DMS79 (cell line): ENCODE results near the gene VIPR2.
"Not testable (repeated sequence)": the region's sequence is repeated elsewhere in the genome, so short reads cannot be mapped to it uniquely, and the experiment has no call there.

Source experiments
- DNase-seq: peaks from one replicate; lab custom pipeline; 2025; lab: John Stamatoyannopoulos, UW

The VIPR2 gene

DNA sequence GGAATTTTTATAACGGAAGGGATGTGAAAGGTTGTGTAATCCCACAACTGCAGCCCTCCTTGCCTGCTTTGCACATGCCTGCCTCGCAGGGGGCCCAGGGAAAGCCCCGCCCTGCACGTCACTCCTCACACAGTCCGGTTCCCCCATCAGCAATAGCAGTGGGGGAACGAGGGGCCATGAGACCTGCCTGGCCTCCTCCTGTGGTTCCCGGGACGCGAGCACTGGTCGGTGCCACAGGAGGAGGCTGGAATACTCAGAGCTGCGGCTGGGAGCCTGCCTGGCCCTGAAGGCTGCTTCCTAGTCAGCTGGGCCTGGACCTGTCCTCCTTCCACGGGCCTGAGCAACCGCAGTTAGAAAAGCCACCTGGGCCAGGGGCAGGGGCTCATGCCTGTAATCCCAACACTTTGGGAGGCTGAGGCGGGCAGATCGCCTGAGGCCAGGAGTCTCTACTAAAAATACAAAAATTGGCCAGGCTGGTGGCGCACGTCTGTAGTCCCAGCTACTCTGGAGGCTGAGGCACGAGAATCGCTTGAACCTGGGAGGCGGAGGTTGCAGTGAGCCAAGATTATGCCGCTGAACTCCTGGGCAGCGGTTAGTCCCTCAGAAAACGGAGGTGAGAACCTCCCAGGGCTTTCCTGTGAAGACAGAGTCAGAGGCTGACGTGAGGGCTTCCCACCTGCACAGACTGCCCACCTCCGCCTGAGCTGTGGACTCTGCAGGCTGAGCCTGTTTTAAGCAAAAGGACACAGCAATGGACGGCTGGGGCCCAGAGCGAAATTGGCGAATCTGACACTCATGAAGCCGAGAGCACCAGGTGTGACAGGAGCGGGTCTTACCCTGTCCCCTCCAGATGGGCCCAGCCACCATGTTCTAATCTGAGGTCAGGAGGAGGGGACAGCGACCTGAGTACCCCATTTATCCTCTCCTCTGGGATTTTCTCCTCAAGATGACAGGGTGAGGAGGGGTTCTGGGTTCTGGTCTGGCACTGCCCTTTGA, 52.9 kb downstream of the VIPR2 start:
- DNase-seq: no peak

DNA sequence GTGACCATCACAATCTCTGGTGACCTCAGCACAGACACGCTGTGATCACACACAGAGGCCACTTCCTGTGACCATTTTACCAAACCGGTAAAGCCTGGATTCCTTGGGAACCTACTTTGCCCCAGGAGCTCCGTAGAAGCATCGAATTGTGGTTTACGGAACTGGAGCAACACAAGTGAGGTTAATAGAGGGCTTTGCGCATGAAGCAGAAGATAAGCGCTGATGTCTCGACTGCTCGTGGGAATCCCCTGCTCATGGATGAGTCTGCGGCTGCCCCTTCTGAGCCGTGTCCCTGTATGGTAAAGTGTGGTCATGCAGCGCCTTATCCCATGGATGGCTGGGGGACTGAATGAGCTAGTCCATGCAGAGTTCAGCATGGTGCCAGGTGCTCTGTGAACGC, 53.6 kb downstream of the VIPR2 start:
- DNase-seq: no peak

DNA sequence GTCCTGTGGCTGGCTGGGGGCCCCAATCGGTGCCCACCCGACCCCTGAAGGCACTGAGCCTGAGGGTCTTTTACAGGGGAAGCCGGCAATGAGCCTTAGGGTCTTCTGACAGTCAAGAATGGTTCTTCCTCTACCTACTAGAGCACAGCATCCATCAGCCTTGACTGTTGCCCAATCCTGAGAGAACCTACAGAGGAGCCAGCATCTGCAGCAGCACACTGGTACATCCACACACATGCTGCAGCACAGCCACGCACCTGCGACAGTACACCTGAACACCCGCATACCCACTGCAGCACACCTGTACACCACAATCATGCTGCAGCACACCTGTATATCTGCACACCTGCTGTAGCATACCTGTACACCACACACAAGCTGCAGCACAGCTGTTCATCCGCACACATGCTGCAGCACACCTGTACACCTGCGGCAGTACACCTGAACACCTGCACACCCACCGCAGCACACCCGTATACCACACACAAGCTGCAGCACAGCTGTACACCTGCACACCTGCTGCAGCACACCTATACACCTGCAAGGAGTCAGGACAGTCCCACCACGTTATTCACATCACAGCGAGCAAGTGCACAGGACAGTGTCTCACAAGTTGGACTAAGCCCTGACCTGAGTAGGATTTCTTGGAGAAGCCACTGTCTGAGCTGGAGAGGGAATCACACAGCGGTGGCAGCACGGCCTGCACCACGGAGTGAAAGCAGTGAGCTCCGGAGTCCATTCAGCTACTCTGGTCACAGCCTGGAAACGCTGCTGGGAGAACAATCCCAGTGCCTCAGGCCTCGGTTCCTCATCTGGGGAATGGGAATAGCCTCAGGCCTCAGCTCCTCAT, 56.4 kb downstream of the VIPR2 start:
- DNase-seq: no peak

DNA sequence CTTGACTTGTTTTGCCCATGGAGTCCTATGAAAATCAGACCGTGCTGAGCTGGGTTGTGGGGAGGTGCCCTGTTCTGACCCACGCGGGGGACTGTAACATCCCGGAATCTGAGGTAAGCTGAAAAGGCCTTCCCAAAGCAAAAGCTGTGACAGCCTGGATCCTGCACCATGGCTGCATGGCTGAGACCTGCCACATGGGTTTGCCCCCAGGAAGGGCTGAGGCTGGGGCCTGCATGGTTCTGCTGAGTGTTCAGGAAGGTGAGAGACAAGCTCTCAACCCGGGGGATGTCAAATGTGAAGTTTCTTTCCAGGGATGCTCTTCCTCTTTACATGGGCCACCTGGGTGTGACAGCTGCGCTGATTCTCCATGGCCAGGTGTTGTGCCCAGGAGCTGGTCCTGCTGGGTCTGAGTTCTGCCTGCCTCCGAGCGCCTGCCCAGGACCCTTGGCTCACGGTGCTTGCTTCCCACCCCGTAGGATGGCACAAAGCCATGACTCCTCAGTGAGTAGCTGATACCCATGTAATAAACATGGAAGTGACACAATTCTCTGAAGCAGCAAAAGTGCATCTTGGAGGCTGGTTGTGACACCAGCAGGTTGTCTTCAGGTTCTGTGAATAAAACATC, 58.3 kb downstream of the VIPR2 start:
- DNase-seq: no peak

DNA sequence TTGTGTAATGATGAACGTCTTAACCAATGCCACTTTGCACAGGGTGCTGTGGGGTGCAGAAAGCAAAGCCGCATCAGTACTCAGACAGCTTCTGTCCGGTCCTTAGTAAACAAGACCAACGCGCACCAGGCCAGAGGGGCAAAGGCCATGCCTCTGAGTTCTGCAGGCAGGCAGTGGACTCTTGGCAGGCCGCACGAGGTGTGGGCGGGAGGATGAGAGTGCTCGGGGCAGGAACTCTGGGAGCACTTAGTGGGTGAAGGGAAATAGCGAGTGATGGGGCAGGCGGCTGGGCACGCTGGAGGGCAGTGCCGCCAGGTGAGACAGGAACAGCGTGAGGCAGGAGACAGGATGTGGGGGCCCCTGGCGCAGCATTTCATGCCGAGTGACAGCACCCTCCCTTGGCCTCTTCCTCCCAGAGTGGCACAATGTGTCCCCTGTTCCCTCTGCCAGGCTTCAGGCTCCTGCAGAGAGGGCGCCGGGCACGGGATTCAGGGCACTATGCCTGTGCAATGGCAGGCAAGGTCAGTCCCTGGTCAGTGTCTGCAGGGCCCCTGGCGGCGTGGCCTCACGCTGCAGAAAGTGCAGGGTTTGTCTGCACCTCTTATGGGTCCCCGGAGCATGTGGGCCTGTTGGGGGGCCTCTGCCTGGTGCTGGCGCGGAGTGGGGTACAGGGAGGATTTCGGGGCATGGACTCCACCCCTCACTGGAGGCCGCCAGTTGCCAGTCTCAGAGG, 60.4 kb downstream of the VIPR2 start:
- DNase-seq: no peak

DNA sequence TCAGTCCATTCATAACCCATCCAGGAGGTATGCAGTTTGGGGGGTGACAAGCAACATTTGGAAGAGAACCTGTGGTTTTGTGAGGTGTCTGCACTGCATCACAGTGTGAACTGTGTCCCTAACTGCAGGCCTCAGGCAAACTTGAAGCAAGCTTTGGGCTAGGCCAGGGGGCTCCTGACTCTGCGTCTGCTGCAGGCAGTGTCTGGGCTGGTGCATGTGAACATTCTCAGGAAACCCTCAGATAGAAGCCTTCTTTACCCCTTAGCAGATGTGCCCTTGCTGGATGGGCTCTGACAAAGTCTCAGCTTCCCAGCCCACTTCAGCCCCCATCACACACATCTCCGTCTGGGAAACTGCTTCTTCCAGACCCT, 61.0 kb downstream of the VIPR2 start:
- no peak for DNase-seq

DNA sequence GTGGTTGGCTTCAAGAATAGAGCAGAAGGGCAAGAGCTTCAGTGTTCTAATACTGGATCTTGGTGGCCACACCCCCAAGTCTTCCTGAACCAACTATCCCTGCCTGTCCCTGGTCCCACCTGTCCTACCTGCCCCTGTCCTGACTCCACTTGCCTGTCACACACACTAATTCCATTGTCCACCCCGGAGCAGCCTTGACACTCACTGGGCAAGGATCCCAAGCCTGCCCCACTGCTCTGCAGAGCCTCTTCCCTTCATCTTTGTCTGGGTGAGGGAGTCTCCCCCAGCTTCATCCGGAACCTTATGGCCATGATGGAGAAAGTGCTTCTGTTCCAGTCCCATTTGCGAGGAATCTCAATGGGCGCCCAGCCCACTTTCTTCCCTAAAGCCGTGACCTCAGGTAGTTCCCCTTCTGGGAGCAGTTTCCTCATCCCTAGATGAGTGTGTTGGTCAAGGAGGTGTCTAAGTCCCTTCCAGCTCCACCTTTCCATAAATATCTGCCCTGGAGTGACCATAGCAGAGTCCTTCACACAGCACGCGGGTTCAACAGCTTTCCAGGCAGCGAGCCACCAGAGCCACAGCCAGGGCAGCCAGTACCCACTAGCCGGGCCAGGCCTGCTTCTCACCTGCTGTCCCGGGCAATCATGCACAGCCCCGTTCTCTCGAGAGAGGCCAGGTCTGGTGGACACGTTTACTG, 61.5 kb downstream of the VIPR2 start:
- no peak for DNase-seq

DNA sequence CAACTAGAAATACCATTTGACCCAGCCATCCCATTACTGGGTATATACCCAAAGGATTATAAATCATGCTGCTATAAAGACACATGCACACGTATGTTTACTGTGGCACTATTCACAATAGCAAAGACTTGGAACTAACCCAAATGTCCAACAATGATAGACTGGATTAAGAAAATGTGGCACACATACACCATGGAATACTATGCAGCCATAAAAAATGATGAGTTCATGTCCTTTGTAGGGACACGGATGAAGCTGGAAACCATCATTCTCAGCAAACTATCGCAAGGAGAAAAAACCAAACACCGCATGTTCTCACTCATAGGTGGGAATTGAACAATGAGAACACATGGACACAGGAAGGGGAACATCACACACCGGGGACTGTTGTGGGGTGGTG, 62.6 kb downstream of the VIPR2 start:
- not testable (repeated sequence) for DNase-seq

DNA sequence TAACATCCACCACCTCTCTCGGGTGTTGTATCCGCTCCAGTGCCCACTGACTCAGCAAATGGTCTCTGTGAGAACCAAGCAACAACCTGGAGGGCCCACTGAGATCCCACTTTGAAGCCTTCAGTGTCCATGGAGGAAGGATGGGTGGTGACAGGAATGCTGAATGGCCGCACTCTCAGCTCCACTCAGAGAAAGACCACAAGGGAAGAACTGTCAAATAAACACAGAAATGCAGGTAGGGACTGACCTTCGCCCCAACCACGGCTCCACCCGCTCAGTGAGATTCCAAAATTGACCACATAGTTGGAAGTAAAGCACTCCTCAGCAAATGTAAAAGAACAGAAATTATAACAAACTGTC, 65.8 kb downstream of the VIPR2 start:
- no peak for DNase-seq

DNA sequence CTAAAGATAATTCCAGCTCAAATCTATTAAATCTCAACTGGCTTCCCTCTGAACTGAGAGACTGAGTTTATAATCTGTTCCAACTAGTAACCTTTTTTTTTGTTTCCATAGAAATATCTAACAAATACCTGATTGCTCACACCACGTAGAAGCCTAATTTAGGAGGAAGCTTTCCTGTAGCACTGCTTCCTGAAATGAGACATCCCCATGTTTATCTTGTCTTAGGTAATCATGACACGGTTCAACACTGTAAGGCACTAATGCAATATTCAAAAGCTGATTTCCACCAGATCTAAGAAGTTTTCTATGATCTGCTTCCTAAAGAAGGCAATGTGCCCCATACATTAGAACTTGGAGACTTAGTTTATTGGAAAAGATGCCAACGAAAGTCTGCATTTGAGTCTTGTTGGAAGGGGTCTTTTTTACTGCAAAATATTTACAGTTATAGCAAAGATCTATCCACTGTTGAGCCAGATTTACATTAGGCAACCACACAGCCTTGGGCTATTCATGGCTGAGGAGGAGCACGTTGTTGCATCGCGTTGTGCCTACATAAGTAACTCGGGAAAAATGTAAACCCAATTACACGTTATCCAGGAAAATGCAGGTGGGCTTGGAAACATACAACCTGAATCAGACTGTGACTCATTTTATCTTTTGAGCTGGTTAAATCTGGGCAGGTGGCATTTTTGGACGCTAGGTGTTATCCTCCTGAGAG, 66.3 kb downstream of the VIPR2 start:
- DNase-seq: no peak

DNA sequence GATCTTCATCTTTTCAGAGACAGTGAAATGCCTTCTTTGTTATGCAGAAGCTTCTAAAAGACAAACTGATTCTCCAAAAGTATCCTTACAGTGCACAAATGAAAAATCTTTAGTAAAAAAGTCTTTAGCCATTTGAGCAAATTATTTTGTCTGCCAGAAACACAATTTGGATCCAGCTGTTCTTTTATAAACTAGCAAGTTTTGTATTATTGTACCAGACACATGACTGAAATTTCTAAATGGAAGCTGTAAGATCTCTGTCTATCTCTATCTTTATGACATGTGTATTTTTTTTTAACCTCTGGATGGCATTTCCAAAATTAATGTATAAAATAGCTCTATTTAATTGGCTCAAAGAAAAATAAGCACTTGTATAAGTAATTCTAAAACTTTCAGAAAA, 68.3 kb downstream of the VIPR2 start:
- no peak for DNase-seq

DNA sequence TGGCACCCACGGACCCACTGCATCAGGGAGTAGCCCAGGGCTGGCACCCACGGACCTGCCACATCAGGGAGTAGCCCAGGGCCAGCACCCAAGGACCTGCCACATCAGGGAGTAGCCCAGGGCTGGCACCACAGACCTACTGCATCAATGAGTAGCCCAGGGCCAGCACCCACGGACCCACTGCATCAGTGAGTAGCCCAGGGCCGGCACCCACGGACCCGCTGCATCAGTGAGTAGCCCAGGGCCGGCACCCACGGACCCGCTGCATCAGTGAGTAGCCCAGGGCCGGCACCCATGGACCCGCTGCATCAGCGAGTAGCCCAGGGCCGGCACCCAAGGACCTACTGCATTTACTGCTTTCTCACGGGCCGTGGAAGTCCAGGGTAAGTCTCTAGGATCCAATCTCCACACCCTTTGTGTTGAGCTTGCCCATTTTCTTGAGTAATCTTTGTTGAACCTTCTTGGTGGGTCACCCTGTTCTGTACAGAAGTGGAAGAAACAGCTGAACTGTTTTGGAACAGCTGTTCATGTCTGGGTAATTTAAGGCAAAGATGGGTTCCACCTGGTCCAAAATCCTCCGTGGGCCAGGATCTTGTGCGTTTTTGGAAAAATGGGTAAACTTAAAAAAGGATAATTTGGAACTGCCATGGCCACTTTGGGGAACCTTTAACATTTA, 69.0 kb downstream of the VIPR2 start:
- no peak for DNase-seq

DNA sequence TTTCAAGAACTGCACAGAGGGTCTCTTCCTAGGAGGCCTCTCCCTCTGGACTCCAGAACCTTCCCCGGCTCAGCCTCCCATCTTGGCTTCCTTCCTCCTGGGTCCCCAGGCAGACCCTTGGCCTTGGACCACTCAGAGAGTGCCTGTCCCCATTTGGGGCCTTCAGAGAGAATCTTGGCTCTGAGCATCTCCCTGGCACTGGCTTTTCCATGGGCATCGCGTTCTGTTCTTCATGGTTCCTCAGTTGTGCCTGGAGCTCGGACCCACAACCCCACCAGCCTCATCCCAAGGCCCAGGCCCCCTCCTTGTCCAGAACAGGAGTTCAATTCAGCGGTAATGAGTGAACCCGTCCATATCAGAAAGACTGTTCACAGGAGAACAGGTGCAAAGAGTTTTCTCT, 73.4 kb downstream of the VIPR2 start:
- DNase-seq: no peak

DNA sequence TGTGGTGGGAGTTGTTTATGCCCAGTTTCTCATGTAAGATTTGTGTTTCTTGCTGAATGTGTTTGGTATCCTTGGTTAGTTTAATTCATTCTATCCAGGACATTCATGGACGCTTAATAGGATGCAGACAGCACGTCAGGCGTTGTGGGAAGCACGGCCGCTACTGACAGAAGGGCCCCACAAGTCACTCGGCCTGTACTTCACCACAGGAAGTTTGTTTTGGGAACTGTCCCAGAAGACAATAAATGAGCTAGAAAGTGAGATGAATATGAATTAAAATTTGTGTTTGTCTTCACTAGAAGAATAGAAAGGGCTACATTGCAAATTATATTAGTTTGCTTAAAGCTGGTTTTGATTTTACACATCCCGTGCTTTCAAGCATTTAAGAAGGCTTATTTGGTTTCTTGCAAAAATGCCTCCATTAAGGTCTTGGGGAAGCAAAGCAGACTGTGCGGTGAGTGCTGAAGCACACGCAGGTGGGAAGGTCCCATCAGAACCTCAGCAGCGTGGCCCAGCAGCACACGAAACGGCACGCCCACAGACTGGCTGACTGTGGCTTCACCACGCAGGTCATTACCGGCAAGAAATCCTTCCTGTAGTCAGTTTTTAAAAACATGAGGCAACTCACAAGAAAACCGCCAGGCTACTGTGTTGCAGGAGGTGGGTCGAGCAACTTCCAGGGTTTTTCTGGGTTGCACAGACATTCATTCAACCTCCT, 74.1 kb downstream of the VIPR2 start:
- peak; percentile 11 for DNase-seq

DNA sequence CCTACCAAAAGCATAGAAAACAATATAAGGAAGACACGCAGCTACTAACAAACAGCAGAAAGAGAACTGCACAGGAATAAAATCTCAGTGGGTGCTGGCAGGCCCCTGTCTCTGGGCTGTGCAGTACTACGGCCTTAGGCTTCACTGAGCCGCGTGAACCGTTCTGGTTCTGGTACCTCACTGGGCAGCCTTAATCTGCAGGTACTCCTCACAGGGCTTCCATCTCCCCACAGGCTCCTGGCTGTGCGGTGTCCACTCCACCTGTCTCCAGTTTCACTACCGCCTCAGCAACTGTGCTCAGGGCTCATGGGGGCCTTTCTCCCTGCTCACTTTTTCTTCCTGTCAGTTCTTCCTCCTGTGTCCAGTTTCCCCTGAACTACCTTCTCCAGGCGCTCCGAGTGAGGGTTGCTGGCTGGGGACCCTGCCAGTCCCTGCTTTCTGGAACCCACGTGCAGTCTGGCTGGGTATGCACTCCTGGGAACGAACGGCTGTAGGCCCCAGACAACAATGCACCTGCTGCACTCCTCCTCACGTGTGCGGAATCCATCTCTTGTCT, 75.7 kb downstream of the VIPR2 start:
- DNase-seq: no peak

DNA sequence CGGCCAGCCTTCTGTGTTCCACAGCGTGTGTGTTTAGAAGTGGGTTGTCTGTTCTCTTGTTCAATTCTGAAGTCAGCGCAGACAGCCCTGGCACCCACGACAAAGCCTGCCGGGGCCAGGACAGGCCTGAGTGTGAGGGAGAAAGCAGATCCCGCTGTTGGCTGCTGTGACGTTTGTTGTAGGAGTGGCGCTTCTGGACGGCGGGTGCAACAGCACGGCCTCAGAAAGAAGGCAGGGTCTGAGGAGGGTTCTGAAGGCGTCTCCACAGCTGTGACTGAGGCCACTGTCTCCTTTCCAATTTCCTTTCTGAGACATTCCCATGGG, 76.2 kb downstream of the VIPR2 start:
- DNase-seq: no peak

DNA sequence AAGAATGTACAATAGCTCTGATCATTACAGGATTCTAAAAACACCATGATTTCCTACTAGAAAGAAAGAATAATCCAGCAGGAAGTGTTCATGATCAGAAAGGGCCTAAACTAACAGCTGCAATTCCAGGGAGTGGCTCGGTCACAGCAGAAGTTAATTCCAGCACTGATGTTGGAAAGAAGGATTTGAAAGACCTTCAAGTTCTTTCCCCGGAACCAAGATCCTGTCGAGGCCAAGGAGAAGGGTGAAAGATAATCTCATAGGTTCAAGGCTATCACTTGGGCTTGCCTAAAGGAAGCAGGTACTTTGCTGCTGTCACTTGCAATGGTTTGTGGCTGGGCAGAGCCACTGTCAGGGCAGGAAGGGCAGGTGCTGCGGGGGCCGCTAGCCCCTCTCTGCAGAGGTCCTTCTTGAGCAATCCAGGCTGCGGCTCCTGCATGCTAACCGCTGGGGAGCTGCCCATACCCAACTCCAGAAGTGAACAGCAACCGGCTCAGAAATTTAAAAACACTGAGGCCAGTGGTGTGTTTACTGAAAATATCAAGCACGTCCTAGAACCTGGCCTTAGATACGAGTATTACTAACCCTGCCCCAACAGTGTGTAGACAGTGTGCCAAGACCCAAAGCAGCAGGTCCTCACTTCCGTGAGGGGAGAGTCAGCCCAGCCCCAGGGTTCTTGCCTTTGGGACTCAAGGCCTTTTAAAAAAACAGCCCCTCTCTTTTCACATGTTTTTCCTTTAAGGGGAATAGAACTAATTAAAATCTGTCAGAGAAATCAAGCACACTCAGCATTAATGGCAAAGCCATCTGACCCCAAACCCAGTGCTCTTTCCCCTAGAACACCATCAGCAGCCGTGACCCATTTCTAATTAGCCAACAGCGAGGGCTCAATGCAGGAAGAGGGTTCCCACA, 76.8 kb downstream of the VIPR2 start:
- no peak for DNase-seq
